Mucosa of descending colon (tissue), 3 donors: Measurements from ENCODE around the gene CLCF1. TPM values are rescaled to one million over a fixed set of nuclear protein-coding genes. Genes with fewer than 3 reads are reported as not detected.

Experiments used
- ATAC-seq: fragments of 200-7000 bp; cut with Tn5 transposase; one replicate; pipeline ENCODE4 v1.9.1; 2020; ENCODE audit warnings: mild to moderate bottlenecking, moderate library complexity
- DNase-seq, 3 donors: peaks; one replicate each; pipeline ENCODE4 v3.0.0-alpha.2; 2020
- H3K36me3 ChIP-seq: fragments of 200-600 bp; one replicate; pipeline ENCODE4 v1.8.0; 2021; ENCODE audit warnings: low read depth, mild to moderate bottlenecking
- H3K4me1 ChIP-seq: fragments of 200-600 bp; one replicate; pipeline ENCODE4 v1.8.0; 2021; ENCODE audit warnings: low read depth, mild to moderate bottlenecking
- H3K4me3 ChIP-seq: fragments of 200-600 bp; one replicate; pipeline ENCODE4 v1.8.0; 2021; ENCODE audit warnings: mild to moderate bottlenecking
- H3K9me3 ChIP-seq: fragments of 200-600 bp; one replicate; pipeline ENCODE4 v1.8.0; 2021; ENCODE audit warnings: mild to moderate bottlenecking
- intact Hi-C, 2 donors: fragments of 100-400 bp; cut with DNase I in 1 of 2; cut with micrococcal nuclease in 1 of 2; formaldehyde crosslinking; loops; one replicate each; pipeline versions ENCODE4 v1.11.0 to v1.11.1; 2022; cut with DNase I, micrococcal nuclease
- total RNA-seq, 3 donors: library from RNA; stranded (reverse); fragmentation: NEBNext Ultra II Directional in 2 of 3; extraction: Animal tissue kit (Norgen Biotek cat#: 25700) in 2 of 3; gene quantifications; one replicate each; pipeline versions ENCODE4 v1.2.1 to v1.2.4, GENCODE V29; 2021 to 2023
- TF ChIP-seq, protein P1 (sequence below): fragments of 200-600 bp; IDR thresholded peaks from one replicate; pipeline ENCODE4 v1.8.0; 2022; ENCODE audit warnings: antibody characterized with exemption, mild to moderate bottlenecking
- donor health status: DM: no; HTN: no; CAD: no; lungs with moderate emphysema.
- donor health status: DM: no; HTN: no; CAD: no.
- donor health status: DM: no; HTN: yes; CAD: no.

Gene CLCF1
- total RNA-seq, 3 donors from 2014 or later = 2.2 to 3.0 (median 2.7) TPM

DNA sequence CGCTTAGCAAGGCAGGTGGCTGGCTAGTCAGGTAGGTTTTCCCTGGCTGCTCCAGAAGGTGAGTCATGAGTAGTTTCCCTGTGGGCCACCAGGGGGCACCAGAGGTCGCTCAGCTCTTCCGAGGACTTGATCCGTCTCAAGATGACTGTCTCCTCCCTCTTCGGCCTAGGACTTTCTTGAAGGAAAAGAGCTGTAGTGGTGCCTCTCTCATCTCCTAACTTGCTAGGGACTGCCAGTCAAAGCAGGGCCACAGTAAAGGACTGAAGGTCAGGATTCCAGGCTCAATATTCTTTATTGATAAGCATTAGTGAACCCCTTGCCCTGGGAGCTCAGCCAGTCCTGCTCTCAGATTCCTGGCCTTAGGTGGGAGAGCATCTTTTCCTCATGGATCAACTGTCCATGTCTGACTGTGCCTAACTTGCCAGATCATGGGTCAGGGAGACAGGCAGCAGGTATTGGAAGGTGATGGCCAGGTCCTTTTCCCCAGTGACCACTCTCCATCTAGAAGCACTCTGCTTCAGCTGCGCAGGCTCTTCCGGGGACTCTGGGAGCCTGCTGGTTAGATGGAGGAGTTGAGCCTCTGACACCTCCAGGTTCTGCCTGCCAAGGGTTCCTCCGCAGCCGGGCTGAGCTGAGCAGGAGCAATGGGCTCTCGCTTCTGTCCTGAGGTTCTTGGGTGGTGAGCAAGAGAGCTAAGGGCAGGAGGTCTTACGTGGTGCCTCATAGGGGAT lies 22.0 kb downstream of the CLCF1 start:
- DNase-seq (peak; percentile 73 to 79 (median 79)), ATAC-seq (peak; percentile 36)
- no peak overlapping the region for H3K4me3 ChIP-seq
- peaks cover 60% of the 10 kb centered on the region for H3K4me1 ChIP-seq
- no peaks in the 10 kb centered on the region for H3K36me3 ChIP-seq
- H3K9me3 ChIP-seq = no peaks in the 10 kb centered on the region
- TF ChIP-seq, protein P1, sequence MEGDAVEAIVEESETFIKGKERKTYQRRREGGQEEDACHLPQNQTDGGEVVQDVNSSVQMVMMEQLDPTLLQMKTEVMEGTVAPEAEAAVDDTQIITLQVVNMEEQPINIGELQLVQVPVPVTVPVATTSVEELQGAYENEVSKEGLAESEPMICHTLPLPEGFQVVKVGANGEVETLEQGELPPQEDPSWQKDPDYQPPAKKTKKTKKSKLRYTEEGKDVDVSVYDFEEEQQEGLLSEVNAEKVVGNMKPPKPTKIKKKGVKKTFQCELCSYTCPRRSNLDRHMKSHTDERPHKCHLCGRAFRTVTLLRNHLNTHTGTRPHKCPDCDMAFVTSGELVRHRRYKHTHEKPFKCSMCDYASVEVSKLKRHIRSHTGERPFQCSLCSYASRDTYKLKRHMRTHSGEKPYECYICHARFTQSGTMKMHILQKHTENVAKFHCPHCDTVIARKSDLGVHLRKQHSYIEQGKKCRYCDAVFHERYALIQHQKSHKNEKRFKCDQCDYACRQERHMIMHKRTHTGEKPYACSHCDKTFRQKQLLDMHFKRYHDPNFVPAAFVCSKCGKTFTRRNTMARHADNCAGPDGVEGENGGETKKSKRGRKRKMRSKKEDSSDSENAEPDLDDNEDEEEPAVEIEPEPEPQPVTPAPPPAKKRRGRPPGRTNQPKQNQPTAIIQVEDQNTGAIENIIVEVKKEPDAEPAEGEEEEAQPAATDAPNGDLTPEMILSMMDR = peak; percentile 88
- intact Hi-C loops = no loop called here

DNA sequence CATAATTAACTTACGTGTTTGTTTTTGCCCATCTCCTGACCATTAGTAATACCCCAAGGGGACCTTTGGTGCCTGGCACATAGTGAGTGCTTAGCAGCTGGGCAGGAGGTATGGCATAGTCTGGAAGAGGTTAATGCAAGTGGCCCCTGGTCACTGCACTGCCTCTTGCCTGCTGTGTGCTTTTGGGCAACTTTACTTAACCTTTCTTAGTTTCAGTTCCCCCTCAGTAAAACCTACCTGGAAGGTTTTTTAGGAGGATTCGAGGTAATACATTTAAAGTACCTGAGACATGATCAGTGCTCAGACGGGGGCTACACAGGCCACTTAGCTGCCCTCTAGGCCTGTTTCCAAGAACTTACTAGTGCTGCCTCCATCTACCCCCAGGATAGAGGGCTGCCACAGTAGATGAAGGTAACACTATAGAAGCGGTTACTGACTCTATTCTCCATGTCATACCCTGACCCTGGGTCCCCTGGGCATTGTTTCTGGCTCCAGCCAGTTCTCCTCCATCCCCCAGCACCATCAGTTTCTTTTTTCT lies 23.4 kb downstream of the CLCF1 start:
- intact Hi-C loops = no loop called here
- Histone ChIP-seq H3K4me3 (no peak overlapping the region), H3K9me3 (no peaks in the 10 kb centered on the region), H3K4me1 (peaks cover 59% of the 10 kb centered on the region), H3K36me3 (no peaks in the 10 kb centered on the region)
- DNase-seq = no peak
- ATAC-seq = no peak
- TF ChIP-seq, protein P1 = no peak

DNA sequence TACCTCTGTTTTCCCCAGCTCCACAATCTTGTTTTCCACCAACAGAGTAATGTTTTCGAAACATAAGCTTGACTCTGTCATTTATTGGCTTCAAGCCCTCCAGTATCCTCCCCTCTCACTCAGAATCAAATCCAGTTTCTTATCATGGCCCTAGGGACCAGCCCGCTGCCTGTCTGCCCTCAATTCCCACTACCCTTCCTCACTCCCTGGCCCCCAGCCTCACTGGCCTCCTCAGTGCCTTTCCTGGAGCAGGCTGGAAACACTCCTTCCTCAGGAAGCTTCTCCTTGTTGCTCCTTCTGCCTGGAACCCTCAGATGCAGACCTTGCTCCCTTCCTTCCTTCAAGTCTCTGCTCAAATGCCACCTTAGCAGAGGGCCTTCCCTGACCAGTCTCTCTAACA lies 23.9 kb downstream of the CLCF1 start:
- ATAC-seq (no peak), DNase-seq (peak in 1 of 3 donors; percentile 6)
- H3K36me3 ChIP-seq = no peaks in the 10 kb centered on the region
- no peaks in the 10 kb centered on the region for H3K9me3 ChIP-seq
- peaks cover 59% of the 10 kb centered on the region for H3K4me1 ChIP-seq
- intact Hi-C loops = no loop called here
- TF ChIP-seq, protein P1 = no peak
- no peak overlapping the region for H3K4me3 ChIP-seq

DNA sequence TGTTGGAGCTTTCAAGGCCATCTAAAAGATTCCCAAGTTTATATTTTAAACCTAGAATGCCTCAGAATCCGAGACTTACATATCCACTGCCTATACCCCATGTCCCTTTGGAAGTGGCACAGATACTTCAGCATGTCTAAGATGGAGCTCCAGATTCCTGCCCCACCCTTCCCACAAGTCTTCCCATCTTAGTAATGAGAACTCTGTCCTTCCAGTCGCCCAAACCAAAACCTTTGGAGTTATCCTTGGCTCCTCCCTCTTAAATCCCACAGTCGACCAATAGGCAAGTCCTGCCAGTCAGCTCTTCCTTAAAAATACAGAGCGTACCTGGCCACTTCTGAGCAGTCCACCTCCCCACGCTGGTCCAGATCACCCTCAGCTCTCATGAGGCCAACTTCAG lies 24.4 kb downstream of the CLCF1 start:
- no peak overlapping the region for H3K4me3 ChIP-seq
- ATAC-seq (no peak), DNase-seq (no peak)
- no peaks in the 10 kb centered on the region for H3K36me3 ChIP-seq
- intact Hi-C loops = no loop called here
- peaks cover 56% of the 10 kb centered on the region for H3K4me1 ChIP-seq
- H3K9me3 ChIP-seq = no peaks in the 10 kb centered on the region
- TF ChIP-seq, protein P1 = no peak

DNA sequence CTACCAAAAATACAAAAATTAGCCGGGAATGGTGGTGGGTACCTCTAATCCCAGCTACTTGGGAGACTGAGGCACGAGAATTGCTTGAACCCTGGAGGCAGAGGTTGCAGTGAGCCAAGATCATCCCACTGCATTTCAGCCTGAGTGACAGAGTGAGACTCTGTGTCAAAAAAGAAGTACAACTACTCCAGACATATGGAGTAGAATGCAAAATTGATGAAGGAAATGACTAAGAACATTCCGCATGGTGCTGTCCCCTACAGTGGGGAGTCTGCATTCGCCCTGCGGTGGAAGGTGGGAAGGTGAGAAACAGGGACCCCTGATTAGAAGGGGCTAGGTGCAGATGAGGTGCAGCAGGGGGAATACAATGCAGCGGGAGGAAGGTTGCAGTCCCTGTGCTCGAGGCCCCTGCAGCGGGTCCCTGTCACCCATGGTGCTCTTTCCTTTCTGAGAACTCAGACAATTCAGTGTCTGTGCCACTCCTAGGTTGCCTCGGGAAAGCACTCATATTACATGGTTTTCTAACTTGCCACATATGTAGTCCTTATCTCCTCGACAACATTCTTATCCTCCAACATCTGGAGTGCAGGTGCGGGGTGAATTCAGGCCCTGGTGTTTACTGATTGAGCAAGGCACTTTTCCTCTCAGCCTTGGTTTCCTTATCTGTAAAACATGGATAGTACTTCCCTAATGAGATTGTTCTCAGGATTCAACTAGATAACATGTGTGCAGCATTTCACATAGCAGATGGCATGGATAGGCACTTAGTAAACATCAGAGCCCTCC lies 25.2 kb downstream of the CLCF1 start:
- intact Hi-C loops = no loop called here

More for the DNA sequence above, 25.2 kb downstream of the CLCF1 start:
- TF ChIP-seq, protein P1 = no peak
- peak in 1 of 3 donors; percentile 23 for DNase-seq
- Histone ChIP-seq H3K4me3 (no peak overlapping the region), H3K36me3 (no peaks in the 10 kb centered on the region), H3K9me3 (no peaks in the 10 kb centered on the region), H3K4me1 (peaks cover 51% of the 10 kb centered on the region)
- no peak for ATAC-seq
